Loucy (cell line): ENCODE measurements around the gene NPTX1.

ENCODE experiments used
- CTCF ChIP-seq: fragments of 200-600 bp; sonication (generic); conservative IDR thresholded peaks from 2 replicates; pipeline ENCODE4 v1.5.1; 2014; ENCODE audit warnings: mild to moderate bottlenecking, antibody characterized with exemption, low read length
- EZH2phosphoT487 ChIP-seq: fragments of 200-600 bp; IDR thresholded peaks from 2 replicates; pipeline ENCODE4 v1.6.1; 2018; ENCODE audit warnings: antibody characterized with exemption, mild to moderate bottlenecking, moderate library complexity, borderline replicate concordance

GRCh38 chr17:80422276-80422675 is 54.1 kb downstream of the NPTX1 start:
- no peak for TF ChIP-seq CTCF
- TF ChIP-seq EZH2phosphoT487 = no peak
